Measurements from ENCODE around the gene OOSP1.

The OOSP1 gene

DNA sequence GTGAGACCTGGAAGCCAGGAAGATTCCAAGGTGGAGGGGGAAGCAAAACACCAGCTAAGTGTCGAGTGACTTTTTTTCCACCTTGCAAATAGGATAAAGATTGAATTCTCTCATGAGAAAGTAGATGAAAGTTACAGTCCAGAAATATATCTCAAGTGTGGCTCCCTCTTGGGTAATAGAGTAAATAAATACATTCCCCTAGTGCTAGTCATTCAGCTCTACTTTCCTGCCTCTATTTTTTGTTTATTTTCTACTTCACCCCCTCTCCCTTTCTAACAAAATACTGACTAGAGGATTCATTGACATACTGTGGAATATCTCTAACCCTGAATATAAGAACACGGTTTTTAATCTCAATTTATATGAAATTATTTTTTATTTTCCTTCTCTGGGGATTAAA lies 59.6 kb downstream of the OOSP1 start:
- H3K36me3 Mint-ChIP-seq (ENCODE audit: low read depth), result no peaks in the 10 kb centered on the region

DNA sequence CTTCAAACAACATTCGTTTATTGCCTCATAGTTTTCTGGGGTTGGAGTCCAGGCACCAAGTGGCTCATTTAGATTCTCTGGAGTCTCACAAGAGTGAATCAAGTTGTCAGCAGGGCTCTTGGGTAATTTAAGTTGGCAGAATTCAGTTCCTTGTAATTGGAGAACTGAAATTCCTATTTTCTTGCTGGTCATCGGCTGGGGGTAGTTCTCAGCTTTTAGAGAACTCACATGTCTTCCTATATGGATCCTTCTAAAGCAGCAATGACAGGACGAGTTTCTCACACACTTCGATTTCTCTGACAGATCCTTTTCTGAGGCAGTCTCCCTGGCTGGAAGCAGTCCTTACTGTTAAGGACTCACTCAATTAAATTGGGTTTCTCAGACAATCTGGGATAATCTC lies 61.5 kb downstream of the OOSP1 start:
- Mint-ChIP-seq H3K36me3 (ENCODE audit: low read depth) (no peaks in the 10 kb centered on the region), H3K4me3 (no peak overlapping the region), H3K27me3 (ENCODE audit: low read depth) (no peaks in the 10 kb centered on the region), H3K4me1 (no peaks in the 10 kb centered on the region), H3K9me3 (no peaks in the 10 kb centered on the region), H3K27ac (no peak overlapping the region)
- TF ChIP-seq, protein P1, sequence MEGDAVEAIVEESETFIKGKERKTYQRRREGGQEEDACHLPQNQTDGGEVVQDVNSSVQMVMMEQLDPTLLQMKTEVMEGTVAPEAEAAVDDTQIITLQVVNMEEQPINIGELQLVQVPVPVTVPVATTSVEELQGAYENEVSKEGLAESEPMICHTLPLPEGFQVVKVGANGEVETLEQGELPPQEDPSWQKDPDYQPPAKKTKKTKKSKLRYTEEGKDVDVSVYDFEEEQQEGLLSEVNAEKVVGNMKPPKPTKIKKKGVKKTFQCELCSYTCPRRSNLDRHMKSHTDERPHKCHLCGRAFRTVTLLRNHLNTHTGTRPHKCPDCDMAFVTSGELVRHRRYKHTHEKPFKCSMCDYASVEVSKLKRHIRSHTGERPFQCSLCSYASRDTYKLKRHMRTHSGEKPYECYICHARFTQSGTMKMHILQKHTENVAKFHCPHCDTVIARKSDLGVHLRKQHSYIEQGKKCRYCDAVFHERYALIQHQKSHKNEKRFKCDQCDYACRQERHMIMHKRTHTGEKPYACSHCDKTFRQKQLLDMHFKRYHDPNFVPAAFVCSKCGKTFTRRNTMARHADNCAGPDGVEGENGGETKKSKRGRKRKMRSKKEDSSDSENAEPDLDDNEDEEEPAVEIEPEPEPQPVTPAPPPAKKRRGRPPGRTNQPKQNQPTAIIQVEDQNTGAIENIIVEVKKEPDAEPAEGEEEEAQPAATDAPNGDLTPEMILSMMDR (IDR thresholded peaks at IDR 0.05; ENCODE audit: unreplicated experiment in 3 of 3), result no peak

More for the DNA sequence above, 59.6 kb downstream of the OOSP1 start:
- H3K9me3 Mint-ChIP-seq, result no peaks in the 10 kb centered on the region
- no peak overlapping the region for H3K27ac Mint-ChIP-seq
- TF ChIP-seq, protein P1 (IDR thresholded peaks at IDR 0.05; ENCODE audit: unreplicated experiment in 3 of 3), result no peak
- H3K4me1 Mint-ChIP-seq, result no peaks in the 10 kb centered on the region
- no peaks in the 10 kb centered on the region for H3K27me3 Mint-ChIP-seq (ENCODE audit: low read depth)
- no peak overlapping the region for H3K4me3 Mint-ChIP-seq

DNA sequence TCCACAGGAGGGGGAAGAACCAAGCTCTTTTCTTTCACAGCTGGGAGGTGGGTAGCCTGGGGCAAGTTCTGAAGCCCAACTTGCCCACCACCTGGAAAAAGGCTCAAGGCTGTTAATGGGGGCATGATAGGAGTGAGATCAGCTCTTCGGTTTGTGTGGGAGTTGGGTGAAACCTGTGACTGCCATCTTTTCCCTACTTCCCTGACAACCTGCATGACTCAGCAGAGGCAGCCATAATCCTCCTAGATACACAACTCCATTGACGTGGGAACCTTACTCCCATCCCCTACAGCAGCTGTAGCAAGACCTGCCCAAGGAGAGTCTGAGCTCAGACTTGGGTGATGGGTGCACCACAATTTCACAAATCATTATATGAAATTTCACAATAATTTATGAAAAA lies 65.5 kb downstream of the OOSP1 start:
- Mint-ChIP-seq H3K36me3 (ENCODE audit: low read depth) (no peaks in the 10 kb centered on the region), H3K27me3 (ENCODE audit: low read depth) (no peaks in the 10 kb centered on the region), H3K4me3 (no peak overlapping the region), H3K27ac (no peak overlapping the region), H3K4me1 (no peaks in the 10 kb centered on the region), H3K9me3 (no peaks in the 10 kb centered on the region)
- TF ChIP-seq, protein P1 (IDR thresholded peaks at IDR 0.05; ENCODE audit: unreplicated experiment in 3 of 3), result no peak

DNA sequence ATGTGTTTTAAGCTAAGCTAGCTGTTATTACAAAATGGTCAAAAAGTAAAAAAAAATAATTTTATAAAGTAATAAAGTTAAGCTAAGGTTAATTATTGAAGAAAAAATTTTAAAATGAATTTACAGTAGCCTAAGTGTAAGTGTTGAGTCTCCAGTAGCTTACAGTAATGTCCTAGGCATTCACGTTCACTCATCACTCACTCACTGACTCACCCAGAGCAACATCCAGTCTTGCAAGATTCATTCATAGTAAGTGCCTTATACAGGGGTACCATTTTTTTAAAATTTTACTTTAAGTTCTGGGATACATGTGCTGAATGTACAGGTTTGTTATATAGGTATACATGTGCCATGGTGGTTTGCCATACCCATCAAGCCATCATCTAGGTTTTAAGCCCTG lies 67.1 kb downstream of the OOSP1 start:
- TF ChIP-seq, protein P1 (IDR thresholded peaks at IDR 0.05; ENCODE audit: unreplicated experiment in 3 of 3), result no peak
- Mint-ChIP-seq H3K36me3 (ENCODE audit: low read depth) (no peaks in the 10 kb centered on the region), H3K4me1 (no peaks in the 10 kb centered on the region), H3K27me3 (ENCODE audit: low read depth) (no peaks in the 10 kb centered on the region), H3K27ac (no peak overlapping the region), H3K9me3 (no peaks in the 10 kb centered on the region), H3K4me3 (no peak overlapping the region)

Measured in nephron (organoid).